Smooth muscle cell (in vitro differentiated cells): ENCODE measurements around the gene MAFG. TPM values are rescaled to one million over a fixed set of nuclear protein-coding genes. Genes with fewer than 3 reads are reported as not detected.

ENCODE experiments used
- DNase-seq: peaks from one replicate; lab custom pipeline; 2025; ENCODE audit not compliant: unreplicated experiment; lab: John Stamatoyannopoulos, UW
- H2AFZ ChIP-seq: fragments of 200-600 bp; sonication (generic); 2 replicates; pipeline ENCODE4 v1.6.0; 2016; ENCODE audit warnings: antibody characterized with exemption, low read depth, mild to moderate bottlenecking
- H3F3A ChIP-seq: fragments of 200-600 bp; sonication (generic); 2 replicates; pipeline ENCODE4 v1.6.0; 2017; ENCODE audit warnings: antibody characterized with exemption, low read depth
- H3K27ac ChIP-seq: fragments of 200-600 bp; sonication (generic); 2 replicates; pipeline ENCODE4 v1.5.1; 2016; ENCODE audit warnings: low read depth, mild to moderate bottlenecking
- H3K27me3 ChIP-seq: fragments of 200-600 bp; sonication (generic); 2 replicates; pipeline ENCODE4 v1.6.1; 2016; ENCODE audit warnings: low read depth, mild to moderate bottlenecking
- H3K36me3 ChIP-seq: fragments of 200-600 bp; sonication (generic); 2 replicates; pipeline ENCODE4 v1.5.1; 2016; ENCODE audit warnings: low read depth
- H3K4me1 ChIP-seq: fragments of 200-600 bp; sonication (generic); 2 replicates; pipeline ENCODE4 v1.5.1; 2016; ENCODE audit warnings: low read depth
- H3K4me2 ChIP-seq: fragments of 200-600 bp; sonication (generic); 2 replicates; pipeline ENCODE4 v1.6.0; 2016; ENCODE audit warnings: mild to moderate bottlenecking
- H3K4me3 ChIP-seq: fragments of 200-600 bp; sonication (generic); 2 replicates; pipeline ENCODE4 v1.5.1; 2016; ENCODE audit warnings: mild to moderate bottlenecking
- H3K79me2 ChIP-seq: fragments of 200-600 bp; sonication (generic); 2 replicates; pipeline ENCODE4 v1.6.0; 2016; ENCODE audit warnings: low read depth, mild to moderate bottlenecking
- H3K9ac ChIP-seq: fragments of 200-600 bp; sonication (generic); 2 replicates; pipeline ENCODE4 v1.6.0; 2016; ENCODE audit warnings: low read depth
- H3K9me3 ChIP-seq: fragments of 200-600 bp; sonication (generic); replicated peaks from 2 replicates; pipeline ENCODE4 v1.5.1; 2016; ENCODE audit warnings: low read depth
- H4K20me1 ChIP-seq: fragments of 200-600 bp; sonication (generic); 2 replicates; pipeline ENCODE4 v1.6.0; 2016; ENCODE audit warnings: low read depth
- WGBS: methylation state at CpG from one replicate; pipeline ENCODE4 v1.1.7; 2016; ENCODE audit warnings: low lambda C conversion rate; 5-methylcytosine and 5-hydroxymethylcytosine counted together
- polyA plus RNA-seq: library from polyadenylated mRNA; unstranded; fragments of >200 nt; fragmentation: Nextera tagmentation; extraction: Ambion mirVana; gene quantifications from 2 replicates; pipeline ENCODE4 v1.2.1, GENCODE V29; 2016
- total RNA-seq: library from RNA; depleted of rRNA; stranded (reverse); fragments of >200 nt; gene quantifications from 2 replicates; pipeline ENCODE4 v1.2.3, GENCODE V29; 2014
- TF ChIP-seq, protein P1 (sequence below): fragments of 200-600 bp; sonication (generic); IDR thresholded peaks from 2 replicates; pipeline ENCODE4 v1.5.1; 2017; ENCODE audit warnings: borderline replicate concordance, mild to moderate bottlenecking, antibody characterized with exemption; ENCODE audit not compliant: insufficient read depth, poor library complexity, severe bottlenecking

Gene MAFG
- total and polyA plus RNA-seq, 2 experiments from 2014 or later = 15.3 to 30.3 TPM

DNA sequence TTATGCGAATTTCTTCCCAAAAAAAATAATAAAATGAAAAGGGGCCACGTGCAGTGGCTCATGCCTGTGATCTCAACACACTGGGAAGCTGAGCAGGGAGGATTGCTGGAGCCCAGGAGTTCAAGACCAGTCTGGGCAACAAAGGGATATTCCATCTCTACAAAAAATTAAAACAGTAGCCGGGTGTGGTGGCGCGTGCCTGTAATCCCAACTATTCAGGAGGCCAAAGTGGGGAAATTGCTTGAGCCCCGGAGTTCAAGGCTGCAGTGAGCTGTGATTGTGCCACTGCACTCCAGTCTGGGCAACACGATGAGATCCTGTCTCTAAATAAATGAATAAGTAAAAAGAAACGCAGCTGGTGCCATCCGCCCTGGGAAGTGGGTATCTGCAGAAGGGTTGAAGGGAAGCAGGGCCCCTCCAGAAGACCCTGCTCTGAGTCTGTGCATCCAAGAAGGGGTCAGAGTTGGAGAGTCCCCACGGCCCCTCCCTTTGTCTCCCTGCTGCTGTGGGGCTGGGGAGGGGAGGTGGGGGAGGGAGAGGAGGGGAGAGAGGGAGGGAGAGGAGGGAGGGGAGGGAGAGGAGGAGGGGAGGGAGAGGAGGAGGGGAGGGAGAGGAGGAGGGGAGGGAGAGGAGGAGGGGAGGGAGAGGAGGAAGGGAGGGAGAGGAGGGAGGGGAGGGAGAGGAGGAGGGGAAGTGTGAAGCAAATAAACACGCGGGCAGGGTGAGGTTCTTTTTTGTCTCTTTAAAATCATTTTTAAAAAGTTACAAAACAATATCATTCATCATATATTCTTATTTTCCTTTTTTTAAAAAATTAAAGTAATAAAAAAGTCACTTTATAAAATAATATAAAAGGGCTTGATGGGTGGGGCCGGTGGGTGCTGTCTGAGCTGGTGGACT, 24.5 kb upstream of the MAFG start:
- Histone ChIP-seq H3K36me3 (no peaks in the 10 kb centered on the region), H3K9me3 (no peaks in the 10 kb centered on the region), H3K27ac (no peak overlapping the region), H2AFZ (no peak overlapping the region), H3K4me3 (no peak overlapping the region), H3K4me1 (no peaks in the 10 kb centered on the region), H3K9ac (no peak overlapping the region), H3K4me2 (no peak overlapping the region), H3K27me3 (no peaks in the 10 kb centered on the region), H3K79me2 (no peaks in the 10 kb centered on the region), H4K20me1 (no peaks in the 10 kb centered on the region), H3F3A (no peaks in the 10 kb centered on the region)
- 83% methylated on average over 12 of the region's 13 CpGs for WGBS
- no peak for DNase-seq
- TF ChIP-seq, protein P1, sequence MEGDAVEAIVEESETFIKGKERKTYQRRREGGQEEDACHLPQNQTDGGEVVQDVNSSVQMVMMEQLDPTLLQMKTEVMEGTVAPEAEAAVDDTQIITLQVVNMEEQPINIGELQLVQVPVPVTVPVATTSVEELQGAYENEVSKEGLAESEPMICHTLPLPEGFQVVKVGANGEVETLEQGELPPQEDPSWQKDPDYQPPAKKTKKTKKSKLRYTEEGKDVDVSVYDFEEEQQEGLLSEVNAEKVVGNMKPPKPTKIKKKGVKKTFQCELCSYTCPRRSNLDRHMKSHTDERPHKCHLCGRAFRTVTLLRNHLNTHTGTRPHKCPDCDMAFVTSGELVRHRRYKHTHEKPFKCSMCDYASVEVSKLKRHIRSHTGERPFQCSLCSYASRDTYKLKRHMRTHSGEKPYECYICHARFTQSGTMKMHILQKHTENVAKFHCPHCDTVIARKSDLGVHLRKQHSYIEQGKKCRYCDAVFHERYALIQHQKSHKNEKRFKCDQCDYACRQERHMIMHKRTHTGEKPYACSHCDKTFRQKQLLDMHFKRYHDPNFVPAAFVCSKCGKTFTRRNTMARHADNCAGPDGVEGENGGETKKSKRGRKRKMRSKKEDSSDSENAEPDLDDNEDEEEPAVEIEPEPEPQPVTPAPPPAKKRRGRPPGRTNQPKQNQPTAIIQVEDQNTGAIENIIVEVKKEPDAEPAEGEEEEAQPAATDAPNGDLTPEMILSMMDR = no peak

GRCh38 chr17:81950501-81950900, 23.0 kb upstream of the MAFG start:
- WGBS = 92% methylated on average over 15 of the region's 15 CpGs
- no peak for DNase-seq
- H3K4me2 ChIP-seq = no peak overlapping the region

GRCh38 chr17:81948635-81949378, 21.3 kb upstream of the MAFG start:
- Histone ChIP-seq H3K79me2 (no peaks in the 10 kb centered on the region), H3K4me2 (no peak overlapping the region), H3K4me3 (no peak overlapping the region), H3F3A (no peaks in the 10 kb centered on the region), H3K4me1 (no peaks in the 10 kb centered on the region), H3K27ac (no peak overlapping the region), H3K9me3 (no peaks in the 10 kb centered on the region), H3K27me3 (no peaks in the 10 kb centered on the region), H4K20me1 (no peaks in the 10 kb centered on the region), H2AFZ (no peak overlapping the region), H3K36me3 (no peaks in the 10 kb centered on the region), H3K9ac (no peak overlapping the region)
- DNase-seq = no peak
- TF ChIP-seq, protein P1 = no peak
- WGBS = 90% methylated on average over 17 of the region's 17 CpGs

More at GRCh38 chr17:81950501-81950900, 23.0 kb upstream of the MAFG start:
- H3K27ac ChIP-seq = no peak overlapping the region
- H3K36me3 ChIP-seq = no peaks in the 10 kb centered on the region
- no peak overlapping the region for H3K9ac ChIP-seq
- no peak overlapping the region for H3K4me3 ChIP-seq
- H3F3A ChIP-seq = no peaks in the 10 kb centered on the region
- no peaks in the 10 kb centered on the region for H3K9me3 ChIP-seq
- no peak overlapping the region for H2AFZ ChIP-seq
- no peaks in the 10 kb centered on the region for H3K4me1 ChIP-seq
- H3K27me3 ChIP-seq = no peaks in the 10 kb centered on the region
- no peaks in the 10 kb centered on the region for H3K79me2 ChIP-seq
- TF ChIP-seq, protein P1 = no peak
- no peaks in the 10 kb centered on the region for H4K20me1 ChIP-seq
